Right renal cortex interstitium (tissue), 3 donors: ENCODE data around the gene AP5B1. TPM values are rescaled to one million over a fixed set of nuclear protein-coding genes. Genes with fewer than 3 reads are reported as not detected.

ENCODE experiments used
- DNase-seq, 3 donors: peaks; one replicate each; pipeline ENCODE4 v3.0.0-alpha.2; 2013; ENCODE audit warnings: low read depth in 3 of 3, low spot score in 2 of 3
- polyA plus RNA-seq, 3 donors: library from polyadenylated mRNA; unstranded; fragments of 120-200 nt; gene quantifications; one replicate each; pipeline ENCODE4 v1.2.1, GENCODE V29; 2013; ENCODE audit not compliant: insufficient read length in 3 of 3

Gene AP5B1
- polyA plus RNA-seq, 3 donors: 5.3 to 6.3 (median 5.5) TPM

DNA sequence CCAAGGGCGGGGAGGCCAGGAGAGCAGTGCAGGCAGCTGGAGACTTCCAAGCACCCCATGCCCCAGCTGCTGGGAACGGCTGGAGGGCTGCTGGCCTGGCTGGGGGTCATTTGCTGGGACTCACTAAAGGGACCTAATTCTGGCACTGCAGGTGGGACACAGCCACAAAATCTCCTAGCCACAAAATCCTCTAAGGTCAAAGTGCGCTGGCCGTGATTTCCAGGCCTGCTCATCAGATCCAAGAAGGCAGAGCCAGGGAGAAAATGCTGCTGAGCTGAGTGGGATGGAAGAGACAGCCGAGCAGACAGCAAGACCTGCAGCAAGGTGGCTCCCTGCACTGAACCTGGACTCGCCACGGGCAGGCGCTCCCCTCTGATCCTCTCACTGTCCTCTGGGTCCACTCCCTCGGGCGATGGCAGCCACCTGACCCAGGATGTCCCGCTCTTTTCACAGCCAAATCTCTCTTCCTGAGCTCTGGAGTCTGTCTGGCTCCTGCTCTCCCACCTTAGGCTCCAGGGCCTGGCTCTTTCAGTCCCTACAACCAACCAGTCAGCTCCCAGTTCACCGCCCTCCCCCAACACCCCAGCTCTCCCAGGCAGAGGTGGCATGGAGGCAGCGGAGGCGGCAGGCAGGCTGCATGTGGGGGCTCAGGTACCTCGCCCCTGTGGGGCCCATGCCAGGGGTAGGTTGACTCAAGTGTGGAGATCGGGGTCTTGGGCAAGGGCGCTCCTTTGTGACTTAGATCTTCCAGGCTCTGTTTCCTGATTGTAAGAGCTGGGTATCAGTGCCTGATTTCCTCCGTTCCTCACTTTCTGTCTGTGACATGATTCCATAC is 20.6 kb upstream of the AP5B1 start:
- no peak for DNase-seq

DNA sequence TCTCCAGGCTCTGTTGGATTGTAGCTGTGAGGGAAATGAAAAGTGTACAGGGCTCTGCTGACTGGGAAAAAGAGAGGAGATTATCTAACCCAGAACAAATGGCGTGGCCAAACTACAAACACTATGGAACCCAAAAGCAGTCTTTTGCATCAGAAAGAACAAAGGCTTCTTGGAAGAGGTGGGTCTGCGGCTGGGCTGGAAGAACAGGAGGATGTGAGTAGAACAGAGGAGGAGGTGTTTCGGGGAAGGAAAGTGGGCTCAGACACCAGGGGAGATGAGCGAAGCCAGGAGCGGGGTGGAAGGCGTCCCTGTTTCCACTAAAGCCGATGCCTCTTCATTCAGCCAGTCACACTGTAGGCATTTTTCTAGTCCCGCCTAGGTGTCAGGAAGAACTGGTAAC is 18.1 kb upstream of the AP5B1 start:
- no peak for DNase-seq

- no peak for DNase-seq
Observed at GRCh38 chr11:65797711-65798110, 16.9 kb upstream of the AP5B1 start.

GRCh38 chr11:65796726-65797601 is 16.2 kb upstream of the AP5B1 start:
- DNase-seq: no peak

GRCh38 chr11:65794570-65795510 is 14.1 kb upstream of the AP5B1 start:
- no peak for DNase-seq

- no peak for DNase-seq
Observed at GRCh38 chr11:65793625-65794400, 13.0 kb upstream of the AP5B1 start.

- no peak for DNase-seq
Observed at GRCh38 chr11:65793144-65793581, 12.4 kb upstream of the AP5B1 start.

DNA sequence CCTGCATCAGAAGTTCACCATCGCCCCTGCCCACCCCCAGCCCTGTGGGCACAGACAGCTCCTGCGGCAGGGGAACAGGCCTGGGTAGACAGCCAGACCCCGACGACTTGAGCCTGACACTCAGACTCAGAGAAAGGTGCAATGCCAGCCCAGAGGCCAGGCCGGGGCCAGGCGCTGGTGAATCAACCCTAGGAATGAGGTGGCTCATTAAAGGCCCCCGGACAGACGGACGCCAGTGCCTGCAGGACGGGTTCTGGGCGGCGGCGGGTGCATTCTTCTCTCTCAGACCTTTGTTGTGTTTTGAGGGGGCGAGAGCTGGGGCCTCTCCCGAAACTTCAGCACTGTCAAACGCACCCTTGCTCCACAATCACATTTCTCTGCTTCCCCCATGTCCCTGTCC is 11.7 kb upstream of the AP5B1 start:
- no peak for DNase-seq

DNA sequence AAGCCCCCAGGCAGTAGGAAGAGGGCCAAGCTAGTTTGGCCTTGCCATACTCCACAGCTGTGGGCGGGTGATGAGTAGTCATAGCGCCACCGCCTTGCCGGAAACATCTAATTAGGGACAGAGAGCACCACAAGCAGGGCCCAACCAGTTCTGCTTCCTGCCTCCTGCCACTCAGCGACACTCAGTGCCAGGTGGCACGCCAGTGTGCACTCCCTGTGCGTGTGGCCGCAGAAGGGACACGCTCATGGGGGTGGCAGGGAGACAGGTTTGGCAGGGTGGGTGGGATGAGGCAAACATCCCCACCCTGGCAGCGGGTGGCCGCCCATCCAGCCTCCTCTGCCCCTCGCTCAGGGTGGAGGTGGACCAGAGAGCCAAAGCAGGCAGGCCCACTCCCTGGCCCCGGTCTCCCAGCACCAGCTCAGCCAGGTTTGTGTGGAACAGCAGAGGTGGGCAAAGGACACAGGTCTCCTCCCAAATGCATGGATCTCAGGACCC is 11.0 kb upstream of the AP5B1 start:
- DNase-seq: no peak

DNA sequence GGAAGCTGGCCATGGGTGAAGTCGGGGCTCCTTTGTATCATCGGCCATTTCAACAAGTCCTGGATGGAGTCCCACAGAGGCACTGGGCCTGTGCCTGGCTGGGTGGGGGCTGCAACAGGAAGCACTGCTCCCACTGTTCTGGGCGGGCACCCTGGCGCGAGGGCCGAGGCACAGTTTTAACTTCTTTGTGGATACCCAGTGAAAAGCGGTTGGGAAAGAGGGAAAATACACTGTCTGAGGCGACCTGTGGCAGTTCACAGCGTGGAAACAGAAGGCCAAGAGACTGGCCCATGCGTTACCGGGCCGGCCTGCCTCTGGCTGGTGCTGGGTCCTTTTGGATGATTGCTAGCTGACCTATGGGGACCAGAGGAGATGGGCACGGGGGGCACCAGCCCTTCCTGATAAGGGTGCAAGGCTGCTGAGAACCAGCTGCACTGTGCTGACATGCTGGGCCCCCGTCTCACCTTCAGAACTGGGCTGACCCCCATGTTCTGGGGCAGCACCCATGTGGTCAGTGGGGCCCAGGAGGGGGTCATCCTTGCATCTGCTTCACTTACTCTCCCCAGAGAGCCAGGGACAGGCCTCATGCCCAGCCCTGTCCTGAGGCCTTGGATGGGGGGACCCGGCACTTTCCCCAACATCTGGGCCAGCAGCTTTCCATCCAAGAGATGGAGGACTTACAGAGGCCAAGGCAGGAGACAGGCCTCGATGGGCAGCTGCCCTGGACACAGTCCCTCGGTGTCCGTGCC is 10.3 kb upstream of the AP5B1 start:
- DNase-seq: no peak

GRCh38 chr11:65790104-65790901 is 9.5 kb upstream of the AP5B1 start:
- no peak for DNase-seq

DNA sequence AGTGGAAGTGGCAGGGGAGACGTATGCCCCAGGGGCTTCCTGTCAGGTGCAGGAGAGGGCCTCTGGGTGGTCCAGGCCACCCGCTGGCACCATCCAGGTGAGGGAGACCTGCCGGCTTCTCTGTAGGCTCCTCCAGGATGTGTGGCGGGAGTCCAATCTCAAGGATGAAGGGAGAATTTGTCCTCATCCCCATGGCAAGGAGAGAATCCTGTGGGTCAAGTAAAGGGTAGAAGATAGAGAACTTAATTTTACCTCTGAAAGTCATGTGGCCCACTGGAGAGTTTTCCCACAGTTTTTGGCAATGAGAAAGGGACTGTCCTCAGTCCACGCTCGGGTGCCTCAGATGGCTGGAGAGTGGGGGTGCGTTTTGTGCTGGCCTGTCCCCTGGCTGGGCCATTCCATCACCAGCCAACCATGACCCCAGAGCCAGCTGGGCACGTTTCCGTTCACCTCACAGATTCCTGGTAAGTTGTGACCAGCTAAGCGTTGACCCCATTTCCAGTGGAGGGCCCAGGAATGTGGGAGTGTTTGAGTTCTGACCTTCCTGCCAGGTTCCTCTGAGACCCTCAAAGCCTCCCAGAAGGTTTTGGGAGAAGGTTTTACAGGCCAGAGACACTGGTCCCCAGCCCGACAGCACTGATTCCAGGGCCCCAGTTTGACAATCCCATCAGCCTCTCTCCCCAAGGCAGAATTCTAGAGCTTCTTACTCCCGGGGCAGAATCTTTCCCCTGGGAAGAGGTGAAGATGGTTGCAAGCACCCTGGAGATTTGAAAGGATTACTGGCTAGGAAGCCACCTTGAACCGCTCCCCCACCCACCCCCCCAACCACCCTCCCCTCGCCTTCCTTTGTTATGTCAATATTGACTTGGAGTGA is 8.7 kb upstream of the AP5B1 start:
- DNase-seq: no peak

GRCh38 chr11:65788821-65789220 is 8.0 kb upstream of the AP5B1 start:
- DNase-seq: no peak

- DNase-seq: no peak
Observed at GRCh38 chr11:65787649-65788622, 7.2 kb upstream of the AP5B1 start.

DNA sequence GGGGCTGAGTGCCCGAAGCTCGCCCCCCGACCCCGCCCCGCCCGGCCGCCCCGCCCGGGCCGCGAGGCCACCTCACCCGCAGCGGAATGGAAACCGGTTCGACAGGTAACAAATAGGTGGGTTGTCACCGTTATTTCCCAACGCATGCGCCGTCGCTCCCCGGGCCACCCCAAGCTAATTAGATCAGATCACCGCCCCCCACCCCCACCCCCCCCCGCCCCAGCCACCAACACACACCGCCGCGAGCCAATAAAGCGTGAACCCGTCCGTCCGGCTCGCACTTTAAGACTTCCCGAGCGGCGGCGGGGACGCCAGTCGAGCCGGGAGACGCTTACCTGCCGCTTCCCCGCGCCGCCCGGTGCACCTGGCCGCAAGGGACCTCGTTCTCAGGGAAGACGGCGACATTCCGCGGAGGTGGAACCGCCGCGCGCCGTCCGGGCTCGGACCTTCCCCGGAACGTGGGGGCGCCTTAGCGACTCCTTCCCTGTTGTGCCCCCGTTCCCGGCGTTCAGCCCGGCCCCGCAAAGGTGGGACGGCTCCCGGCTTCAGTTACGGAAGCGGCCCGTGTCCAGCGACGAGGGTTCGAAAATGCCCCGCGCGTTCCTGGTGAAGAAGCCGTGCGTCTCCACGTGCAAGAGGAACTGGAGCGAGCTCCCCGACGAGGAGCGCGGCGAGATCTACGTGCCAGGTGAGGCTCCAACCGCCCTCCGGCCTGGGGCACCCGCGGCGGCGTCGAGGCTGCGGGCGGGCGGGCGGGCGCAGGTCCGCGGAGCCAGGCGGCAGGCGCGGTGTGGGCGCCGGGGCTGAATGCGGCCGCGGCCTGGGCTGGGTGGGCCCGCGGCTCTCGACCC is 6.2 kb upstream of the AP5B1 start, which contains the start of gene OVOL1:
Gene OVOL1, plus strand, starts transcription at position 278 of the 851 bp plus-strand sequence. Its CDS starts 311 bp downstream, at position 589.
- no peak for DNase-seq
